Stimulated activated CD4-positive, alpha-beta T cell treated with anti-CD3 and anti-CD28 coated beads, Interleukin-15, amount 100 ng/mL, for 48 hours (primary cell): ENCODE results near the gene TBX18.

Experiments
- DNase-seq, 2 donors: peaks; one replicate each; pipeline ENCODE4 v3.0.0-alpha.2; 2020; ENCODE audit warnings: low read depth in 2 of 2

Gene TBX18

DNA sequence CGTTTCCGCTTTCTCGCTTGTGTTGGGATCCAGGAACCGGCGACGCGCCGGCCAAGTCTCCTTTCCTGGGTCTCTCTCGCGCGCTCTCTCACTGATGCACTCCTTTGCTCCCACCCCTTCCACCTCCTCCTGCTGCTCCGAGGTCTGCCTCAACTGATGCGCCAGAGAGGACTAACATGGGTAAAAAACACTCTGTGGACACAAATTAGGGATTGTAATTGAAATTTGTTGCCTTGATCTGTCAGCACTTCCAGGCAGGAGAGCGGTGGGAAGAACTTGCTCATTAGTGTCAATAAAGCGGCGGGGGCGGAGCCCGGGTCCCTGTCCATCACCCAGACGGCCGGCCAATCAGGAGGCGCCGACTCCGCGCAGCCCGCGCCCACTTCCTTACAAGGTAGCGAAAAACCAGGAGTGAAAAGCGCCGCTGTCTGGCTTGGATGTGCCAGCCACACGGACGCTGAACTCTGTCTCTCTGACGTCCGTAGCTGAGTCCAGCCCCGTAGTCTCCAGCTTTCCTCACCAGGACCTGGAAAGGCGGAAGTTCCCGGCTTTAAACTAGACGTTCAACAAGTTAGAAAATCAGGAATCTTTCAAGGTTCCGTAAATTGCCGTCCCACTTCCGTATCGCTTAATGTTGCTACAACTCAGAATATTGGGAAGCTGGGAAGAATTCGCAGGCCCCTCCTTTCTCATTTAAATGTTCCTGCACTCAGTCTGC, at the start of gene TBX18:
Gene TBX18, minus strand, starts transcription at position 267 of the 718 bp plus-strand sequence. CDS start 417 bp downstream, outside the sequence.
- DNase-seq, result no peak

DNA sequence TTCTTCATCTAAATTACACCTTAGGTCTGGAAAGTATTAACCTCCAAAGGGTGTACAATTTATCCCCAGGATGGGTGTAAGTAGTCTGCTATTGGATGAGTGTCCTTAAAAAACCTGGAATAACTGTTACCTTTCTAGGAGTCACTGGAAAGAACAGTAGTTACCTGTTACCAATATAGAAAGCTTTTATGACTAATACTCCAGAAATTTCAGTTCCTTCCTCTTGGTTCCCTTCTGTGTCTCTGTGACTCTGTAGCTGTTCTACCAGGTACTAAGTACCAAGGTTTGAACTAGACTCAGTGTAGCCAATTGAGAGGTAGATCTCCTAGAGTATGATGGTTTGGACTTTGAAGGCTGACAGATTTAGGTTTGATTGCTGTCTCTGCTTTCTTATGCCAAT, 47.0 kb upstream of the TBX18 start:
- no peak for DNase-seq

DNA sequence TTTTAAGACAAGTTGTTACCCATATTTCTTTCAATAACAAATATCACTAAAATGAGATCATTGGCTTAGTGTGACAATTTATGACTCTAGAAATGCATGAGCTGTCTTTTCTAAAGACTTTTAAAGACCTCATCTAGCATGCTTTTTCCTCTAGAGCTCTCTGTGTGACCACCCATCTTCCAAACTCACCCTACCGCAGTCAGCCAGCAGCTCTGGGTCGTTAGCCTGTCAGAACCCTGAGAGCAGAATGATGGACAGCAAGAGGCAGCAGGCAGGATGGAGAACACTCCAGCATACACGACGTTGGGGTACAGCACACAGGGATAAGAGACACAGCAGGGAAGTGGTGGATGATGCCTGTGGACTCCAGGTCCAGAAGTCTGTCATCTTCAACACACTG, 45.1 kb upstream of the TBX18 start:
- DNase-seq, result no peak

DNA sequence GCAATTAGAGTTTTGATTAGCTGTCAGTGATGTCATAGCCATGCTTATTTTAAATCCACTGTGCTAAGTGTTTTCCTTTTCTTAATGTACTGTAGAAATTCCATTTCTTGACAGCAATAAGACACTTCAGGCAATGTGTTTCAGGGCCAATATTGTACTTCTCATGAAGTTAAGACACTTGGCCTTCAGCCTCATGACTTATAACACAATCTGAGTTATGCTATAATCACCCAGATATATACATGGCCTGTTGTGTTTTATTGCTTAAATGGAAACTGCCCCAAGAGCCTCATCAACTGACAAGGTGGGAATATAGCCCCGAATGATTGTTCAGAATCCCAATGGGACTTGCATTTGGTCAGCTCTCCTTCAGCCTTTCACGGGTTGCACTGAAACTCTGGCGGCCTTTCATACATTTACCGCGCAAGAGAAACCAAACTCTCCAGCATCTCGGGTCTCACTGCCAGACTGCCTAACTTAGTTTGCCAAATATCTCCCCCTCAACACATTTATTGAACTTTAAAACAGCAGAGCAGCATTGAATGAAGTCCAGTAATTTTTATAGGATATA, 44.2 kb upstream of the TBX18 start:
- no peak for DNase-seq

GRCh38 chr6:84805145-84805544, 40.7 kb upstream of the TBX18 start:
- DNase-seq, result no peak

- DNase-seq, result no peak
Measured at GRCh38 chr6:84804720-84805119, 40.3 kb upstream of the TBX18 start.

- no peak for DNase-seq
Measured at GRCh38 chr6:84801250-84801649, 36.9 kb upstream of the TBX18 start.

- no peak for DNase-seq
Measured at GRCh38 chr6:84798257-84798656, 33.9 kb upstream of the TBX18 start.

- DNase-seq, result no peak
Measured at GRCh38 chr6:84796343-84796742, 31.9 kb upstream of the TBX18 start.

DNA sequence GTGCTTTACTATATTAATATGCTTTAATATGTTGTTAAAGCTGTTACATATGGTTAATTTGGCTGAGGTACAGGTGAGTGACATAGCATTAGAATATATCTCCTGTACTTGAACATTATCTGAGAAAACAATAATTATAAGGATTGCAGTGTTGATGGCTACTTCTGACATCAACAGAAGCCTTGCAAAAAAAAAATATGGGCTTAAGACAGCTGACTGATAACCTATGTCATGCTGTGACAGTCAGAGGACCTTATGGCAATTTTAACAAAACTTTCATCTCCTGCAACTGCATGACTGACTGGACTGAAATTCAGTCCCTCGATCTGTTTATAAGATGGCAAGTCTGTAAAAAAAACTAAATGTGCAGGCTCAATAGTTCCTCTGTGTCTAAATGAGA, 27.5 kb upstream of the TBX18 start:
- no peak for DNase-seq

GRCh38 chr6:84791233-84791632, 26.8 kb upstream of the TBX18 start:
- DNase-seq, result no peak

DNA sequence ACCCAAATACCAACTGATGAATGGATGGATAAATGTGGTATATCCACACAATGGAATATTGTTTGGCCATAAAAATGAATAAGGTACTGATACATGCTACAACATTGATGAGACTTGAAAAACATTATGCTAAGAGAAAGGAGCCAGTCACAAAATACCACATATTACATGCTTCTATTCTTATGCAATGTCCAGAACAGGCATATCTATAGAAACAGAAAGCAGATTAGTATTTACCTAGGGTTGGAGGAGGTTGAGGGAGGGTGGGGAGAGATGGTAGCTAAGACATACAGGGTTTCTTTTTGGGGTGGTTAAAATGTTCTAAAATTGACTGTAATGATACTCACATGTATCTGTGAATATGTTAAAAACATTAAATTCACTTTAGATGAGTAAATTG, 24.8 kb upstream of the TBX18 start:
- DNase-seq, result no peak

- no peak for DNase-seq
Measured at GRCh38 chr6:84788689-84789088, 24.3 kb upstream of the TBX18 start.

DNA sequence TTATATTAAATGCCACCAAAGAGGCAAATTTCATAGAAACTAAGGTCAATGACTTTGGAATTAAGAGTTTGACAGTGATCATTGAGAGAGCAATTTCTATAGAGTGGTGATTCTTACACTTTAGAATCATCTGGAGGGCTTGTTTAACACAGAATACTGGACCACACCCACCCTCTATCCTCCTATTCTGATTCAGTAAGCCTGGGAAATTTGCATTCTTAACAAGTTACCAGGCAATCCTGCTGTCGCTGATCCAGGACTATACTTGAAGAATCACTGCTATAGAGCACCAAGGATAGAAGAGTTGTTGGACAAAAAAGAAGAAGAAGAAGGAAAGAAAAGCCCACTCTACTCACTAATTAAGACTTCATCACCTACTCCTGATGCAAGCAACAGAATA, 21.3 kb upstream of the TBX18 start:
- DNase-seq, result no peak

GRCh38 chr6:84779917-84780316, 15.5 kb upstream of the TBX18 start:
- DNase-seq, result no peak

GRCh38 chr6:84779380-84779779, 15.0 kb upstream of the TBX18 start:
- no peak for DNase-seq

- DNase-seq, result no peak
Measured at GRCh38 chr6:84777888-84778287, 13.5 kb upstream of the TBX18 start.

GRCh38 chr6:84776392-84776791, 12.0 kb upstream of the TBX18 start:
- DNase-seq, result no peak

GRCh38 chr6:84775751-84776150, 11.4 kb upstream of the TBX18 start:
- DNase-seq, result no peak

- DNase-seq, result no peak
Measured at GRCh38 chr6:84774985-84775284, 10.5 kb upstream of the TBX18 start.

GRCh38 chr6:84774157-84774984, 10.0 kb upstream of the TBX18 start:
- no peak for DNase-seq

GRCh38 chr6:84773431-84774156, 9.2 kb upstream of the TBX18 start:
- no peak for DNase-seq

DNA sequence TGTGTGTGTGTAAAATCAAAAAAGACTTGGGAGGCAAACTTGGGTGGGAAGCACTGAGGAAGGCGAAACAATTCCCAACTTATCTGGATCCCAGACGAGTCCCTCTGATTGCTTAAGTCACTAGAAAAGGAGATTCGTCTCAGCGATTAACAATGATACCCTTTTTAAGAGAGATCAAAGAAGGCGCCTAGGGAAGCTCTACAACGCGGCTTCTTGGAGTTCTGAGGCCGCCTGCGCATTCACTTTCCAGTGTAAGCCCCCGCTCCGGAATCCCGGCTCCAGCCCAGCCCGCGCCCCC, 8.7 kb upstream of the TBX18 start:
- no peak for DNase-seq
